Heart right ventricle (tissue), 16 donors: ENCODE results near the gene GSK3A. TPM values are rescaled to one million over a fixed set of nuclear protein-coding genes. Genes with fewer than 3 reads are reported as not detected.

Source experiments
- ATAC-seq, 8 donors: fragments of 200-7000 bp; cut with Tn5 transposase; one replicate each; pipeline ENCODE4 v1.9.1; 2020; ENCODE audit warnings: mild to moderate bottlenecking in 8 of 8, moderate library complexity in 8 of 8, moderate number of reproducible peaks in 1 of 8
- DNase-seq, 2 donors: peaks; one replicate each; pipeline ENCODE4 v3.0.0-alpha.2; 2020
- H3K27ac ChIP-seq, 10 donors: fragments of 200-600 bp; sonication (generic) in 2 of 10; one replicate each; pipeline versions ENCODE4 v1.5.0 to v1.8.0; 2020 to 2022; ENCODE audit warnings: mild to moderate bottlenecking in 3 of 10
- H3K27me3 ChIP-seq, 7 donors: fragments of 200-600 bp; one replicate each; pipeline ENCODE4 v1.8.0; 2021 to 2022; ENCODE audit warnings: mild to moderate bottlenecking in 2 of 7
- H3K36me3 ChIP-seq, 9 donors: fragments of 200-600 bp; sonication (generic) in 1 of 9; one replicate each; pipeline versions ENCODE4 v1.5.0 to v1.8.0; 2020 to 2022; ENCODE audit warnings: mild to moderate bottlenecking in 2 of 9
- H3K4me1 ChIP-seq, 9 donors: fragments of 200-600 bp; sonication (generic) in 1 of 9; one replicate each; pipeline versions ENCODE4 v1.5.0 to v1.8.0; 2020 to 2022; ENCODE audit warnings: mild to moderate bottlenecking in 4 of 9
- H3K4me3 ChIP-seq, 10 donors: fragments of 200-600 bp; sonication (generic) in 2 of 10; one replicate each; pipeline versions ENCODE4 v1.5.0 to v1.8.0; 2020 to 2022; ENCODE audit warnings: mild to moderate bottlenecking in 7 of 10, moderate library complexity in 2 of 10
- H3K9me3 ChIP-seq, 11 donors: fragments of 200-600 bp in 10 of 11; sonication (generic) in 2 of 11; one replicate each; pipeline versions ENCODE4 v1.5.0 to v1.8.0; 2013 to 2022; ENCODE audit warnings: mild to moderate bottlenecking in 2 of 11, control low read depth in 1 of 11, moderate library complexity in 1 of 11
- CTCF ChIP-seq, 9 donors: fragments of 200-600 bp; sonication (generic) in 2 of 9; IDR thresholded peaks; one replicate each; pipeline versions ENCODE4 v1.5.0 to v1.8.0; 2021 to 2022; ENCODE audit warnings: antibody characterized with exemption in 9 of 9, mild to moderate bottlenecking in 5 of 9, moderate library complexity in 1 of 9
- WGBS, 2 donors: extraction: QIAGEN DNeasy Blood & Tissue Kit; methylation state at CpG; one replicate each; pipeline ENCODE4 v1.1.7; 2013; ENCODE audit warnings: inconsistent platforms in 1 of 2; 5-methylcytosine and 5-hydroxymethylcytosine counted together
- intact Hi-C, 10 donors: fragments of 100-400 bp; cut with DNase I; formaldehyde crosslinking; loops; one replicate each; pipeline versions ENCODE4 v1.11.1 to v1.14.2; 2022
- polyA plus RNA-seq, 2 donors: library from polyadenylated mRNA; stranded (reverse); fragments of 200-250 nt; gene quantifications; one replicate each; pipeline ENCODE4 v1.2.3, GENCODE V29; 2013
- total RNA-seq, 10 donors: library from RNA; stranded (reverse); fragmentation: NEBNext Ultra II Directional in 3 of 10; extraction: Animal tissue kit (Norgen Biotek cat#: 25700) in 3 of 10; gene quantifications; one replicate each; pipeline versions ENCODE4 v1.2.1 to v1.2.4, GENCODE V29; 2021 to 2023
- donor health status: Arrhythmogenic right ventricular cardiomyopathy.
- donor health status: ischemic (EF 13 %, LVEDD 7.1; RV severe dilation, severe dysfunction).
- donor health status: healthy with polysubstance abuse.
- donor health status: DM: no; HTN: yes; CAD: no.
- donor health status: DM: no; HTN: no; CAD: no.
- donor health status: ischemic (EF 25% LVEDD 6.9; RV normal size, moderate dysfunction).
- donor health status: ischemic (EF 25% LVEDD 5.7; RV mildly dilated, moderate dysfunction).
- donor health status: healthy.
- donor health status: DM: yes; HTN: yes; CAD: no.
- donor health status: Ischemic cardiomyopathy.
- donor health status: ischemic (EF 35%, LVEDD 5.7; RV mildly dilated, moderate dysfunction).
- donor health status: nonischemic (EF 11% LVEDD 7.7; RV severe dilation, severe dysfunction).
- donor health status: DM: yes; HTN: yes; CAD: no.
- donor health status: PGD.
- donor health status: ischemic (EF 29% LVEDD 5.4; RV normal size, mild dysfunction).
- donor health status: nonischemic (EF 23%, LVEDD 6.1; RV moderate dilation, normal function).

Gene GSK3A
- total and polyA plus RNA-seq, 12 donors, result 31.2 to 51.0 (median 36.4) TPM

- Histone ChIP-seq H3K27ac (peak overlapping the region in 4 of 10 donors; percentile 3 to 93 (median 53)), H3K9me3 (no peaks in the 10 kb centered on the region), H3K4me1 (peaks cover 0 to 81% (median 13%) of the 10 kb centered on the region in 9 donors), H3K4me3 (peak overlapping the region in 1 of 10 donors; percentile 44), H3K36me3 (peaks cover 0 to 77% (median 14%) of the 10 kb centered on the region in 9 donors), H3K27me3 (no peaks in the 10 kb centered on the region)
- ATAC-seq, result no peak
- intact Hi-C loops, result loop anchor here in 1 of 10 donors (5.0 kb wide), 1 partner anchor 73 kb away; no protein-coding TSS in a partner anchor
- TF ChIP-seq CTCF (IDR thresholded peaks at IDR 0.05), result no peak
- DNase-seq, result no peak
- WGBS, 2 donors, result 82 to 97% methylated on average over 5 of the region's 5 CpGs
Observed at GRCh38 chr19:42200116-42200715, 42.2 kb downstream of the GSK3A start.

- Histone ChIP-seq H3K27ac (peak overlapping the region in 7 of 10 donors; percentile 3 to 93 (median 21)), H3K36me3 (peaks cover 0 to 71% (median 14%) of the 10 kb centered on the region in 9 donors)
- peak in 7 of 8 donors; percentile 34 to 72 (median 49) for ATAC-seq
Observed at GRCh38 chr19:42199440-42200115, 42.8 kb downstream of the GSK3A start.

GRCh38 chr19:42198676-42199439 lies 43.5 kb downstream of the GSK3A start:
- Histone ChIP-seq H3K27ac (peak overlapping the region in 6 of 10 donors; percentile 9 to 93 (median 31)), H3K4me3 (peak overlapping the region in 1 of 10 donors; percentile 44)
- no peak for TF ChIP-seq CTCF (IDR thresholded peaks at IDR 0.05)

More at GRCh38 chr19:42199440-42200115, 42.8 kb downstream of the GSK3A start:
- H3K9me3 ChIP-seq, result no peaks in the 10 kb centered on the region
- H3K27me3 ChIP-seq, result no peaks in the 10 kb centered on the region
- 77 to 86% methylated on average over 32 of the region's 32 CpGs for WGBS, 2 donors
- TF ChIP-seq CTCF (IDR thresholded peaks at IDR 0.05), result peak in 1 of 9 donors; percentile 31
- H3K4me1 ChIP-seq, result peaks cover 0 to 81% (median 13%) of the 10 kb centered on the region in 9 donors
- peak; percentile 26 to 50 for DNase-seq
- intact Hi-C loops, result loop anchor here in 1 of 10 donors (5.0 kb wide), 1 partner anchor 72 kb away; no protein-coding TSS in a partner anchor
- H3K4me3 ChIP-seq, result peak overlapping the region in 1 of 10 donors; percentile 44

GRCh38 chr19:42197375-42197817 lies 45.0 kb downstream of the GSK3A start:
- peaks cover 0 to 61% (median 13%) of the 10 kb centered on the region in 9 donors for H3K4me1 ChIP-seq
- ATAC-seq (no peak), DNase-seq (no peak)
- peaks cover 0 to 9% (median 3%) of the 10 kb centered on the region in 11 donors for H3K9me3 ChIP-seq
- peak overlapping the region in 1 of 10 donors; percentile 33 for H3K27ac ChIP-seq
- no peak overlapping the region for H3K4me3 ChIP-seq
- no peak for TF ChIP-seq CTCF (IDR thresholded peaks at IDR 0.05)
- H3K27me3 ChIP-seq, result no peaks in the 10 kb centered on the region
- intact Hi-C loops, result no loop called here
- 61 to 69% methylated on average over 5 of the region's 5 CpGs for WGBS, 2 donors
- H3K36me3 ChIP-seq, result peaks cover 0 to 49% (median 10%) of the 10 kb centered on the region in 9 donors

More at GRCh38 chr19:42198676-42199439, 43.5 kb downstream of the GSK3A start:
- peaks cover 0 to 74% (median 13%) of the 10 kb centered on the region in 9 donors for H3K4me1 ChIP-seq
- WGBS, 2 donors, result 61 to 65% methylated on average over 7 of the region's 7 CpGs
- peak in 4 of 8 donors; percentile 10 to 44 (median 28) for ATAC-seq
- intact Hi-C loops, result no loop called here
- H3K9me3 ChIP-seq, result peaks cover 0 to 1% (median 0%) of the 10 kb centered on the region in 11 donors
- peaks cover 0 to 64% (median 14%) of the 10 kb centered on the region in 9 donors for H3K36me3 ChIP-seq
- no peaks in the 10 kb centered on the region for H3K27me3 ChIP-seq
- DNase-seq, result no peak
